Activated CD4-positive, alpha-beta memory T cell treated with anti-CD3 and anti-CD28 coated beads for 36 hours (primary cell): ENCODE data around the gene SMLR1. TPM values are rescaled to one million over a fixed set of nuclear protein-coding genes. Genes with fewer than 3 reads are reported as not detected.
"Not testable (repeated sequence)": the region's sequence is repeated elsewhere in the genome, so short reads cannot be mapped to it uniquely, and the experiment has no call there.

Experiments
- CTCF ChIA-PET: fragments of 350-600 bp; sonication (Branson Sonifier 250); formaldehyde crosslinking; loops from one replicate; lab custom pipeline; 2021; ENCODE audit warnings: antibody characterized with exemption, inconsistent platforms; lab: Charles Lee
- POLR2A ChIA-PET: fragments of 350-600 bp; sonication (Branson Sonifier 250); formaldehyde crosslinking; loops from one replicate; lab custom pipeline; 2021; ENCODE audit warnings: antibody characterized with exemption; lab: Charles Lee
- DNase-seq: peaks from one replicate; pipeline ENCODE4 v3.0.0-alpha.2; 2020
- H3K27ac Mint-ChIP-seq: one replicate; pipeline ENCODE4 v1.8.0; 2021; ENCODE audit warnings: mixed read lengths
- H3K27me3 Mint-ChIP-seq: one replicate; pipeline ENCODE4 v1.8.0; 2021; ENCODE audit warnings: mixed read lengths
- H3K36me3 Mint-ChIP-seq: one replicate; pipeline ENCODE4 v1.8.0; 2021; ENCODE audit warnings: mixed read lengths
- H3K4me1 Mint-ChIP-seq: one replicate; pipeline ENCODE4 v1.8.0; 2021; ENCODE audit warnings: low read depth, mixed read lengths
- H3K4me3 Mint-ChIP-seq: one replicate; pipeline ENCODE4 v1.8.0; 2021; ENCODE audit warnings: mild to moderate bottlenecking, mixed read lengths
- H3K9me3 Mint-ChIP-seq: one replicate; pipeline ENCODE4 v1.8.0; 2021; ENCODE audit warnings: mixed read lengths
- intact Hi-C: fragments of 100-400 bp; cut with micrococcal nuclease; formaldehyde crosslinking; loops from one replicate; pipeline ENCODE4 v1.15.1; 2023
- total RNA-seq, 2 experiments: library from RNA; stranded (reverse); gene quantifications; one replicate each; pipeline ENCODE4 v1.2.3, GENCODE V29; 2021

SMLR1 gene
- total RNA-seq, 2 experiments from 2014 or later: not detected

DNA sequence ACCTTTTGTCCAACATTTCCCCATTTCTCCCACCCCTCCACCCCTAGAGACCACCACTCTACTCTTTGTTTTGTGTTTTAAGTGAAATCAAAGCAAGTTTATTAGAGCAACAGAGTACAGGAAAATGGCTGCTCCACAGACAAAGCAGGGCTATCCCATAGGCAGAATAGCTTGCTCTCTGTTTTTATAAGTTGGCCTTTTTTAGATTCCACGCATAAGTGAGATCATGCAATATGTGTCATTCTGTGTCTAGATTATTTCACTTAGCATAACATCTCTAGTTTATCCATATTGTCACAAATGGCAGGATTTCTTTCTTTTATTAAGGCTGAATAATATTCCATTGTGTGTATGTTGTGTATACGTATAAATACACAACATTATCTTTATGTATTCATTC lies 30.1 kb upstream of the SMLR1 start:
- H3K27ac Mint-ChIP-seq: no peak overlapping the region

GRCh38 chr6:130801368-130801767 lies 25.8 kb upstream of the SMLR1 start:
- H3K4me3 Mint-ChIP-seq, H3K4me1 Mint-ChIP-seq, H3K27me3 Mint-ChIP-seq, DNase-seq, intact Hi-C loops, H3K36me3 Mint-ChIP-seq, POLR2A ChIA-PET, H3K27ac Mint-ChIP-seq: not testable (repeated sequence)
- H3K9me3 Mint-ChIP-seq: peaks cover 17% of the 10 kb centered on the region
- CTCF ChIA-PET: interaction anchor here (0.6 kb wide), 1 partner anchor 395 kb away, joined by 3 read pairs; no protein-coding TSS in a partner anchor

More for the DNA sequence above, 30.1 kb upstream of the SMLR1 start:
- DNase-seq: no peak
- CTCF ChIA-PET: no interaction called here
- Mint-ChIP-seq H3K4me3 (no peak overlapping the region), H3K4me1 (no peaks in the 10 kb centered on the region), H3K36me3 (peaks cover 1% of the 10 kb centered on the region), H3K27me3 (no peaks in the 10 kb centered on the region), H3K9me3 (peaks cover 15% of the 10 kb centered on the region)
- intact Hi-C loops: no loop called here
- POLR2A ChIA-PET: no interaction called here

- no peak for DNase-seq
- Mint-ChIP-seq H3K27ac (no peak overlapping the region), H3K36me3 (no peaks in the 10 kb centered on the region), H3K4me1 (no peaks in the 10 kb centered on the region), H3K9me3 (no peaks in the 10 kb centered on the region), H3K27me3 (peaks cover 2% of the 10 kb centered on the region), H3K4me3 (no peak overlapping the region)
- CTCF ChIA-PET: no interaction called here
- intact Hi-C loops: no loop called here
- POLR2A ChIA-PET: no interaction called here
Observed at GRCh38 chr6:130810307-130811030, 16.7 kb upstream of the SMLR1 start.

DNA sequence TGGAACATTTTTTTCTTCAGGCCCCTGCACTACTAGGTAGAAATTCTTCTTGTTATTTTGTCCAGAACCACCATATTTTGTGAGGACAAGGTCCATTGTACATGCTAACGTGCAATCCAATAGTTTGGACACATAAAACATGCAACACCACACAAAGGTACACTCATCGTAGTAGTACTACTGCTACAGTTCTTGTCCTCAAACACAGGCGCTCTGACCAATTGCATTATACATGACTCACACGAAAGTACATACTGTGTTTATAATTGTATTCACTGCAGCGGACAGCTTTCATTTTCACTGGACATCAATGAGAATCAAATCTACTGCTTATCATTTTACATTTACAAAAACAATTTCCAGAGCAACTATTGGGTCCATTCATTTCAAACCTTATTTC lies 15.3 kb upstream of the SMLR1 start:
- H3K4me3 Mint-ChIP-seq: no peak overlapping the region
- H3K9me3 Mint-ChIP-seq: no peaks in the 10 kb centered on the region
- H3K27me3 Mint-ChIP-seq: peaks cover 2% of the 10 kb centered on the region
- H3K27ac Mint-ChIP-seq: no peak overlapping the region
- peaks cover 2% of the 10 kb centered on the region for H3K36me3 Mint-ChIP-seq
- CTCF ChIA-PET: interaction anchor here (0.6 kb wide), 1 partner anchor 37 kb away, joined by 3 read pairs; no protein-coding TSS in a partner anchor
- intact Hi-C loops: no loop called here
- H3K4me1 Mint-ChIP-seq: no peaks in the 10 kb centered on the region
- POLR2A ChIA-PET: interaction anchor here (0.7 kb wide), 1 partner anchor 635 kb away, joined by 3 read pairs; no protein-coding TSS in a partner anchor
- DNase-seq: no peak

- ChIA-PET CTCF (no interaction called here), POLR2A (no interaction called here)
- intact Hi-C loops: no loop called here
- peaks cover 5% of the 10 kb centered on the region for H3K9me3 Mint-ChIP-seq
- H3K4me3 Mint-ChIP-seq: no peak overlapping the region
- peaks cover 7% of the 10 kb centered on the region for H3K36me3 Mint-ChIP-seq
- no peak overlapping the region for H3K27ac Mint-ChIP-seq
- no peak for DNase-seq
- H3K4me1 Mint-ChIP-seq: no peaks in the 10 kb centered on the region
- H3K27me3 Mint-ChIP-seq: peaks cover 5% of the 10 kb centered on the region
Observed at GRCh38 chr6:130814506-130814905, 12.7 kb upstream of the SMLR1 start.

DNA sequence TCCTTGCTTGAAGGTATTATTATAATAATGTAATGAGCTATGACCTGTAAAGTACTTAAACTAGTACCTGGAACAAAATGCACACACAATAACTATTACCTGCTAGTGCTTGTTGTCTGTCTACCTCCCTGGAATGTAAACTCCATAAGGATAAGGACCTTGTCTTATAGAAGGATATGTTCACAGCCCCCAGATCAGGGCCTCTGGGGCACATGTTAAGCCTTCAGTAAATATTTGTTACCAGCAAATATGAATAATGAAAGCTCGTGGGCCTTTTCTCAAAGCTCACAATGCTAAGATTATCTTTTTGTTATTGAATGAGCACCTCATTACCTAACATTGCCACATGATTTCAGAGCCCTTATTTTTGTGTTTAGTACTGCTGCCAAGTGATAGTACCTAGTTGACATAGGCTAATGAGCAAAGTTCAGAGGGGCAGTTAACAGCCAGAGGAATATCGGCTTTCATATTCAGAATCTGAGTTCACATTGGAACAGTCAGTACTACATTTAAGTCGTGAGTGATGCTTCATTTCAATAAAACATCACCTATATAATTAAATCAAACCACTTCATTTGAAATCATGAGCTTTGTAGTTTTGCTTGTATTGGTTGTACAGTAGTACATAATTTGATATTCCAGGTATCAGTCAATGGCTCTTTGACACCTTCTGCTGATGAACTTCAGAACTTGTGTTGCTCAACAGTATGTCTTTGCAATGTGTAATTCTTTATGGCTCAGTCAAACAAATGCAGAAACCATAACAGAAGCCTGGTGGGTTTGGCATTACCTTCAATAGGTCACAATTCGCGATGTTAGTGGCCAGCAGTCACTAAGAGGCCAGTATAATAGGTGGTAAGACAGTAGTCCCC lies 11.8 kb upstream of the SMLR1 start:
- H3K9me3 Mint-ChIP-seq: peaks cover 5% of the 10 kb centered on the region
- intact Hi-C loops: no loop called here
- no peak overlapping the region for H3K27ac Mint-ChIP-seq
- no peak for DNase-seq
- H3K27me3 Mint-ChIP-seq: peaks cover 5% of the 10 kb centered on the region
- POLR2A ChIA-PET: no interaction called here
- H3K4me3 Mint-ChIP-seq: no peak overlapping the region
- peaks cover 7% of the 10 kb centered on the region for H3K36me3 Mint-ChIP-seq
- CTCF ChIA-PET: interaction anchor here (0.6 kb wide), 1 partner anchor 62 kb away, joined by 3 read pairs; no protein-coding TSS in a partner anchor
- H3K4me1 Mint-ChIP-seq: no peaks in the 10 kb centered on the region

- ChIA-PET CTCF (no interaction called here), POLR2A (no interaction called here)
- no peak overlapping the region for H3K4me3 Mint-ChIP-seq
- H3K9me3 Mint-ChIP-seq: no peaks in the 10 kb centered on the region
- H3K27me3 Mint-ChIP-seq: no peaks in the 10 kb centered on the region
- no peaks in the 10 kb centered on the region for H3K4me1 Mint-ChIP-seq
- H3K27ac Mint-ChIP-seq: no peak overlapping the region
- peaks cover 1% of the 10 kb centered on the region for H3K36me3 Mint-ChIP-seq
- intact Hi-C loops: no loop called here
- DNase-seq: no peak
Observed at GRCh38 chr6:130822736-130823135, 4.5 kb upstream of the SMLR1 start.

DNA sequence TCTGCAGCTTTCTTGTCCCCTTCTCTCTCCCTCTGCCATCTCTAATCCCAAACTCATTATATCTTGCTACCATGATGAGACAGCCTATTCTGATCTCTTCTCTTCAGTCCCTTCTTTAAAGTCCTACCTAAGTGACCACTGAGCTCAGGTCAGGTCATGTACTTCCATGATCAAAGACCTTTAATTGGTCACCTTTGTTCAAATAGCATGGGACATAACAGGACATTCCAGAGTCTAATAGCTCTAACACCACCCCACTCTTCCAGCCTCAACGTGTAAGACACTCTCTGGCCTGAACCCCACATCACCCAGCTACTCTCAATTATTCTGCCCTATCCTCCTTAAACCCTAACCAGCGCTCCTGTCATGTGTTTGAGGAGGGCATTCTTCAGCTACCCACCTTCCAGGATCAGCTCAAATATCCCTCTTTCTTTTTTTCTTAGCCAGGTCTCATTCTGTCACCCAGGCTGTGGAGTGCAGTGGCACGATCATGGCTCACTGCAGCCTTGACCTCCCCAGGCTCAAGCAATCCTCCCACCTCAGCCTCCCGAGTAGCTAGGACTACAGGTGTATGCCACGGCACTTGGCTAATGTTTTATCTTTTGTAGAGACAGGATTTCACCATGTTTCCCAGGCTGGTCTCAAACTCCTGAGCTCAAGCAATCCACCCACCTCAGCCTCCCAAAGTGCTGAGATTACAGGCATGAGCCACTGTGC lies 2.1 kb upstream of the SMLR1 start:
- Mint-ChIP-seq H3K4me1 (no peaks in the 10 kb centered on the region), H3K4me3 (no peak overlapping the region), H3K27me3 (no peaks in the 10 kb centered on the region), H3K9me3 (no peaks in the 10 kb centered on the region), H3K27ac (no peak overlapping the region), H3K36me3 (no peaks in the 10 kb centered on the region)
- intact Hi-C loops: no loop called here
- no peak for DNase-seq
- CTCF ChIA-PET: interaction anchor here (1.2 kb wide), 1 partner anchor 503 kb away, joined by 3 read pairs; no protein-coding TSS in a partner anchor
- POLR2A ChIA-PET: no interaction called here

DNA sequence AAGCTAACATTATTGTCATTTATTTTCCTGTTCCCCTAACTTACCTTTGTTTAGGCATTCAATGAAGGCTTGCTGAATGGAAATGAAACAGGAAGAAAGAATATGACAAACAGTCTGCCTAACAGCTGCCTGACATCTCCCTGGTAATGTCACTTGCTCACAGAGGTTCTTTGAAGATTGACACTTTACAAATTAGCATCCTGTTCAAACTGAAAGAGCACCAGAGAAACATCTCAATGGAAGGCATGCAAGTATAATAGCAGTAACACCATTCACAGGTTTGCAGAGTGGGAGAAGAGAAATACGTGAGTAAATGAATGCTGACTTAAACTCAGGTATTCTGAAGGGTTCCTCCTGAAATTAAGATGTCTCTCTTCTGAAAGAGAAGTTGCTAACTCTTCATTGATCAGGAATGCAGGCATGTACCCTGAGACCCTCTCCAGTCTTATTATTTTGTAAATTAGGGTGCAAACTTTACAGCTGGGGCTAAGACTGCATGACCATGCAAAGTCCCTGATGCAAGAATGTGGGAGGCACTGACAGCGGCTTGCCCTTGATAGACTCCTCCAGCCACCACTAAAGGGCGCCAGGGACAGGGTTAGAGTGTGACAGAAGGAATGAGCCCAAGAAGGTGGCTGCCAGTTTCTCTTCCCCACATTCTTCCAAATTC lies 1.3 kb upstream of the SMLR1 start:
- Mint-ChIP-seq H3K9me3 (no peaks in the 10 kb centered on the region), H3K27ac (no peak overlapping the region), H3K27me3 (no peaks in the 10 kb centered on the region), H3K4me1 (no peaks in the 10 kb centered on the region), H3K4me3 (no peak overlapping the region), H3K36me3 (no peaks in the 10 kb centered on the region)
- DNase-seq: no peak
- ChIA-PET CTCF (interaction anchor here (1.2 kb wide), 1 partner anchor 504 kb away, joined by 3 read pairs; no protein-coding TSS in a partner anchor), POLR2A (no interaction called here)
- intact Hi-C loops: no loop called here

GRCh38 chr6:130826442-130827246 lies 562 bp upstream of the SMLR1 start:
- H3K4me3 Mint-ChIP-seq: no peak overlapping the region
- intact Hi-C loops: no loop called here
- DNase-seq: no peak
- H3K27ac Mint-ChIP-seq: no peak overlapping the region
- ChIA-PET CTCF (no interaction called here), POLR2A (no interaction called here)
- H3K4me1 Mint-ChIP-seq: no peaks in the 10 kb centered on the region
- no peaks in the 10 kb centered on the region for H3K27me3 Mint-ChIP-seq
- H3K36me3 Mint-ChIP-seq: no peaks in the 10 kb centered on the region
- no peaks in the 10 kb centered on the region for H3K9me3 Mint-ChIP-seq

- CTCF ChIA-PET: no interaction called here
- no peaks in the 10 kb centered on the region for H3K9me3 Mint-ChIP-seq
- no peak for DNase-seq
- H3K36me3 Mint-ChIP-seq: no peaks in the 10 kb centered on the region
- H3K4me3 Mint-ChIP-seq: no peak overlapping the region
- intact Hi-C loops: no loop called here
- no peaks in the 10 kb centered on the region for H3K27me3 Mint-ChIP-seq
- POLR2A ChIA-PET: no interaction called here
- no peaks in the 10 kb centered on the region for H3K4me1 Mint-ChIP-seq
- no peak overlapping the region for H3K27ac Mint-ChIP-seq
Observed at GRCh38 chr6:130829333-130829910, 2.2 kb downstream of the SMLR1 start.
